ENCODE results near the gene AFF4. TPM values are rescaled to one million over a fixed set of nuclear protein-coding genes. Genes with fewer than 3 reads are reported as not detected.

AFF4 gene
- total and polyA plus RNA-seq, 9 of the 15 experiments (the other 6 are each of a cell fraction or from before 2014, with no cell fraction given): 1.7 to 25.8 (median 17.9) TPM

DNA sequence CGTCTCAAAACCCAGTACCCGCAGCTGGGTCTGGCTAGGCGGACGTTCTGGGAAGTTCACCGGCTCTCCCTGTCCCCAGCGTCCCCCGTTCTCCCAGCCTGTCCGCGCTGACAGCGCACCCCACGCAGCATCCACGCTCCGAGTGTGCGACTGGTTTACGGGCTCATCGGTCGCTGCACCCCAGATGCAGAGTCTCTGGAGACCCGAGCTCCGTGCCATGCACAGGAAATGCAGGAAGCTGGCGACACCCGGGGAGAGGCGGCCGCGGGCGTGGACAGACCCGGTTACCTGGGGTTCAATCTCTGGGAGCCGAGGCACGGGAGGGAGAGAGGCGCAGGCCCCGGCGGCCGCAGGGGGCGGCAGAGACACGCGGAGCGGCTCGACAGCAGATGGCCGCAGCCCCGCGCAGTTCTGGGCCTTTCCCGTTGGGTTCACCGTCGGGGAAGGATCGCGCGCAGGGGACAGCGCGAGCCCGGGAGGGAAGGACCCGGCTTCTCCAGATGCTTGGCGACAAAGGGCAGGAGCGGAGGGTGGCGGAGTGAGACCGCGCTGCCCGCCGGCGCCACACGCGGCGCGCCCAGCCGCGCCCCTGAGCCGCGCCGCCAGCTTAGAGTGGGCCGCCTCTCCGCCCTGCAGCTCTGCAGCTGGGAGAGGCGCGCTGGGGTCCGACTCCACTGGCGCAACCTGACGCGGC is 133.5 kb downstream of the AFF4 start (continued):
- TF ChIP-seq, protein P1, sequence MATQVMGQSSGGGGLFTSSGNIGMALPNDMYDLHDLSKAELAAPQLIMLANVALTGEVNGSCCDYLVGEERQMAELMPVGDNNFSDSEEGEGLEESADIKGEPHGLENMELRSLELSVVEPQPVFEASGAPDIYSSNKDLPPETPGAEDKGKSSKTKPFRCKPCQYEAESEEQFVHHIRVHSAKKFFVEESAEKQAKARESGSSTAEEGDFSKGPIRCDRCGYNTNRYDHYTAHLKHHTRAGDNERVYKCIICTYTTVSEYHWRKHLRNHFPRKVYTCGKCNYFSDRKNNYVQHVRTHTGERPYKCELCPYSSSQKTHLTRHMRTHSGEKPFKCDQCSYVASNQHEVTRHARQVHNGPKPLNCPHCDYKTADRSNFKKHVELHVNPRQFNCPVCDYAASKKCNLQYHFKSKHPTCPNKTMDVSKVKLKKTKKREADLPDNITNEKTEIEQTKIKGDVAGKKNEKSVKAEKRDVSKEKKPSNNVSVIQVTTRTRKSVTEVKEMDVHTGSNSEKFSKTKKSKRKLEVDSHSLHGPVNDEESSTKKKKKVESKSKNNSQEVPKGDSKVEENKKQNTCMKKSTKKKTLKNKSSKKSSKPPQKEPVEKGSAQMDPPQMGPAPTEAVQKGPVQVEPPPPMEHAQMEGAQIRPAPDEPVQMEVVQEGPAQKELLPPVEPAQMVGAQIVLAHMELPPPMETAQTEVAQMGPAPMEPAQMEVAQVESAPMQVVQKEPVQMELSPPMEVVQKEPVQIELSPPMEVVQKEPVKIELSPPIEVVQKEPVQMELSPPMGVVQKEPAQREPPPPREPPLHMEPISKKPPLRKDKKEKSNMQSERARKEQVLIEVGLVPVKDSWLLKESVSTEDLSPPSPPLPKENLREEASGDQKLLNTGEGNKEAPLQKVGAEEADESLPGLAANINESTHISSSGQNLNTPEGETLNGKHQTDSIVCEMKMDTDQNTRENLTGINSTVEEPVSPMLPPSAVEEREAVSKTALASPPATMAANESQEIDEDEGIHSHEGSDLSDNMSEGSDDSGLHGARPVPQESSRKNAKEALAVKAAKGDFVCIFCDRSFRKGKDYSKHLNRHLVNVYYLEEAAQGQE (IDR thresholded peaks at IDR 0.05; ENCODE audit: borderline replicate concordance): peak; percentile 63
- TF ChIP-seq, protein P1 (CRISPR knock-in tag; IDR thresholded peaks at IDR 0.05; ENCODE audit: low read depth): no peak
- 0 out of 2 replicates have a peak, but pooled peaks have one; percentile 44 for TF ChIP-seq GATAD2B (IDR thresholded peaks at IDR 0.05; ENCODE audit: borderline replicate concordance)
- TF ChIP-seq LCOR (CRISPR knock-in tag; IDR thresholded peaks at IDR 0.05): peak; percentile 76
- TF ChIP-seq RBM25 (IDR thresholded peaks at IDR 0.05; ENCODE audit: low read depth, low read length, severe bottlenecking): no peak
- no peak for TF ChIP-seq PPARD (CRISPR knock-in tag; IDR thresholded peaks at IDR 0.05)
- TF ChIP-seq POLR2G (IDR thresholded peaks at IDR 0.05; ENCODE audit: low read depth, low read length): no peak
- no peak for TF ChIP-seq CCAR2 (IDR thresholded peaks at IDR 0.05; ENCODE audit: low read depth, low read length)
- TF ChIP-seq, protein P2, sequence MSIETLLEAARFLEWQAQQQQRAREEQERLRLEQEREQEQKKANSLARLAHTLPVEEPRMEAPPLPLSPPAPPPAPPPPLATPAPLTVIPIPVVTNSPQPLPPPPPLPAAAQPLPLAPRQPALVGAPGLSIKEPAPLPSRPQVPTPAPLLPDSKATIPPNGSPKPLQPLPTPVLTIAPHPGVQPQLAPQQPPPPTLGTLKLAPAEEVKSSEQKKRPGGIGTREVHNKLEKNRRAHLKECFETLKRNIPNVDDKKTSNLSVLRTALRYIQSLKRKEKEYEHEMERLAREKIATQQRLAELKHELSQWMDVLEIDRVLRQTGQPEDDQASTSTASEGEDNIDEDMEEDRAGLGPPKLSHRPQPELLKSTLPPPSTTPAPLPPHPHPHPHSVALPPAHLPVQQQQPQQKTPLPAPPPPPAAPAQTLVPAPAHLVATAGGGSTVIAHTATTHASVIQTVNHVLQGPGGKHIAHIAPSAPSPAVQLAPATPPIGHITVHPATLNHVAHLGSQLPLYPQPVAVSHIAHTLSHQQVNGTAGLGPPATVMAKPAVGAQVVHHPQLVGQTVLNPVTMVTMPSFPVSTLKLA (conservative IDR thresholded peaks at IDR 0.05): peak in 1 of 2 experiments; percentile 52; a peak in 2 of 4 replicates
- TF ChIP-seq, protein P3, sequence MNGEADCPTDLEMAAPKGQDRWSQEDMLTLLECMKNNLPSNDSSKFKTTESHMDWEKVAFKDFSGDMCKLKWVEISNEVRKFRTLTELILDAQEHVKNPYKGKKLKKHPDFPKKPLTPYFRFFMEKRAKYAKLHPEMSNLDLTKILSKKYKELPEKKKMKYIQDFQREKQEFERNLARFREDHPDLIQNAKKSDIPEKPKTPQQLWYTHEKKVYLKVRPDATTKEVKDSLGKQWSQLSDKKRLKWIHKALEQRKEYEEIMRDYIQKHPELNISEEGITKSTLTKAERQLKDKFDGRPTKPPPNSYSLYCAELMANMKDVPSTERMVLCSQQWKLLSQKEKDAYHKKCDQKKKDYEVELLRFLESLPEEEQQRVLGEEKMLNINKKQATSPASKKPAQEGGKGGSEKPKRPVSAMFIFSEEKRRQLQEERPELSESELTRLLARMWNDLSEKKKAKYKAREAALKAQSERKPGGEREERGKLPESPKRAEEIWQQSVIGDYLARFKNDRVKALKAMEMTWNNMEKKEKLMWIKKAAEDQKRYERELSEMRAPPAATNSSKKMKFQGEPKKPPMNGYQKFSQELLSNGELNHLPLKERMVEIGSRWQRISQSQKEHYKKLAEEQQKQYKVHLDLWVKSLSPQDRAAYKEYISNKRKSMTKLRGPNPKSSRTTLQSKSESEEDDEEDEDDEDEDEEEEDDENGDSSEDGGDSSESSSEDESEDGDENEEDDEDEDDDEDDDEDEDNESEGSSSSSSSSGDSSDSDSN (IDR thresholded peaks at IDR 0.05; ENCODE audit: borderline replicate concordance in 1 of 2, low read depth in 2 of 2, low read length in 2 of 2): no peak
- TF ChIP-seq TEAD4 (IDR thresholded peaks at IDR 0.05; ENCODE audit: low read length): no peak
- 0 out of 2 replicates have a peak, but pooled peaks have one; percentile 59 for TF ChIP-seq TEAD4 (CRISPR knock-in tag; IDR thresholded peaks at IDR 0.05; ENCODE audit: borderline replicate concordance)
- TF ChIP-seq RCOR1 (IDR thresholded peaks at IDR 0.05; ENCODE audit: borderline replicate concordance in 1 of 2, low read depth in 2 of 2, low read length in 2 of 2): 0 out of 4 replicates have a peak, but pooled peaks of 1 of the 2 experiments have one; percentile 34
- peak; percentile 15; the same call in 1 of the 2 replicates for TF ChIP-seq MTA1 (IDR thresholded peaks at IDR 0.05; ENCODE audit: borderline replicate concordance)

Data from K562 (cell line).